NCI-H1417 (cell line): ENCODE data around the gene SMCO4.
"Not testable (repeated sequence)": the region's sequence is repeated elsewhere in the genome, so short reads cannot be mapped to it uniquely, and the experiment has no call there.

Experiments
- DNase-seq, 3 experiments: peaks; one replicate each; lab custom pipeline; 2025; lab: John Stamatoyannopoulos, UW

SMCO4 gene

DNA sequence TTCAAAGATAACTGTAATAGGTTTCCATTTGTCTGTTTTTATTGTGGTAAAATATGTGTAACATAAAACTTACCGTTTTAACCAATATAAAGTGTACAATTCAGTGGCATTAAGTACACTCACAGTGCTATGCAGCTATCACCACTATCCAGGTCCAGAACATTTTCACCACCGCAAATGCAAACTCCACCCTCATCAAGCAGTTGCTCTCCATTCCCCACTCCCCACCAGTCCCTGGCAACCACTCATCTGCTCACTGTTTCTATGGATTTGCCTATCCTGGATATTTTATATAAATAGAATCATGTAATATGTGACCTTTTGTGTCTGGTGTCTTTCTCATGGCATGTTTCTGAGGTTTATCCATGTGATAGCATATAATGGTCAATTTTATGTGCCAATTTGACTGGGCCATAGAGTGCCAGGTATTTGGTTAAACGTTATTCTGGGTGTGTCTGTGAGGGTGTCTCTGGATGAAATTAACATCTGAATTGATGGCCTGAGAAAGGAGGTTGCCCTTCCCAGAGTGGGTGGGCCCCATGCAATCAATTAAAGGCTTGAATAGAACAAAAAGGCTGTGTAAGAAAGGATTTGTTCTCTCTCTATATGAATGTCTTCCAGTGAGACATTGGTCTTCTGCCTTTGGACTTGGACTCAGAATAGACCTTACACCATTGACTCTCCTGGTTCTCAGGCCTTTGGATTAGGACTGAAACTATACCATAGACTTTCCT lies 17.2 kb upstream of the SMCO4 start:
- no peak for DNase-seq

DNA sequence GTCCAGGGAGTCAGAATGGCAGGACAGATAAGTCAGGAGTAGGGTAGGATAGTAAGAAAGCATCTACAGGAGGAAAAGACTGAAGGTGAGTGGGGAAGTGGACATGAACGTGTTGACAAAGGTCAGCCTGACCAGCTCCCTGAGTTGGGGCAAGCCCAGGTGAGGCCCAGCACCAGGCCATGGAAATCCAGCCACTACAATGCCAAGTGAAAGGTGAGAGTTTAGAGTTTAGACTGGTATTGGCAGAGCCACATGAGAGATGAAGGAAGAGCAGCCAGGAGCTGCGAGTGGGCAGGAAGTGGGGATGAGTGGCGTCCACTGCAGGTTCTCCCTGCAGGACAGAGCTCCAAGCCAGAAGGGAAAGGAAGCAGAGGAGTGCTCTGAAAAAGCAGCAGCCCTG lies 16.5 kb upstream of the SMCO4 start:
- DNase-seq = no peak

DNA sequence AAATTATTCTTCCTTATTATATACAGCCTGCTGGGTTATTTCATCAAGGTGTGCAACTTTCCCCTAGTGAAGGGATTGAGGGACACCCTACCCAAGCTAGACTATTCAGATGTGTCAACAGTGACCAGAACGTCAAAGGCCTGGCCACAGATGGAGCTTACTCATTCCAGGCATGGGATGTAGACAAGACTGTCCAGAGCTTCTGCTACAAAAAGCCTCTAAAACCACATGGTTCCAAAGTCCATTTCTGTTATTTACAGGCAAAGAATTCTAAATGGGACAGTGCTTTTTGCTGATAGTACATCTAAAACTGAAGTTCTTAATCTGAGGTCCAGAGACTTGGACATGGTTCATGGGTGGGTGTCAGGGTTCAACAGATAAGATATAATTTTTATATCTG lies 9.7 kb upstream of the SMCO4 start:
- no peak for DNase-seq

DNA sequence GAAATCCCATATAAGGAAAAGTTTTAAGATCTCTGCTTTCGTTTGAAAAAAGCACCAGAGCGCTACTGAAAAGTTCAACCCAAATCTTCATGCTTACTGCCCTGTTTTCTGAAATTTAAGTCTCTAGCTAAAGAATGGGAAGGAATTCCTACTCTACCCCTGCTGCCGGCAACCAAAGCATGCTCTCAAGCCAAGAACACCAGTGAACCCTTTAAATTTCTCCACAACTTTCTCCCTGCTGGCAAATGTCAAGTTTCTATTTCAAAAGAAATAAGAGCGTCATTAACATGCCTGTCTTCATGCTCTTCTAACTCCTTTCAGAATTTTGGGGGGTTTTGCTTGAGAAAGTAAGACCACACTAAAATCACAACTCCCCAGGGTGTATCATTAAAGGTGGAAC lies 6.8 kb upstream of the SMCO4 start:
- DNase-seq = no peak

DNA sequence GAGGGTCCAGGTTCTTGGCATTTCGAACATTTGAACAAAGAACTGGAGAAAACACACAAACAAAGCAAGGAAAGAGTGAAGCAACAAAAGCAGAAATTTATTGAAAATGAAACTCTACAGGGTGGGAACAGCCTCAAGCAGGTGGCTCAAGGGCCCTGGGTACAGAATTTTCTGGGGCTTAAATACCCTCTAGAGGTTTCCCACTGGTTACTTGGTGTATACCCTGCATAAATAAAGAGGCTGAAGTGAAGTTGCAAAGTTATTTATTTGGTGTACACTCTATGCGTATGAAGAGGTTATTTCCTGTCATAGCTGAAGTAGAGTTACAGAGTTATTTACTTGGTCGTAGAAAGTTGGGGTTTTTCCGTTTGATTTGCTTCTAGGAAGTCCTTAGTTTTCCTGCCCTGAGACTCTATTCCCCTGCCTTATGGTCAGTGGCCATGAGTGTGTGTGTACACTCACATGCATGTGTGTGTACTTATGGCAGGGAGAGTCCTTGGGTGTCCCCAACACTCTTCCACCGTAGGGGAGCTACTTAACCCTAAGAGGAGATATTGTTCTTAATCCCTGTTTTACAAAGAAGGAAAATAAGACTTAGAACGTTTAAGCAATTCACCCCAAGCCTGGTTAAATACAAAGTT lies 5.6 kb upstream of the SMCO4 start:
- no peak for DNase-seq

DNA sequence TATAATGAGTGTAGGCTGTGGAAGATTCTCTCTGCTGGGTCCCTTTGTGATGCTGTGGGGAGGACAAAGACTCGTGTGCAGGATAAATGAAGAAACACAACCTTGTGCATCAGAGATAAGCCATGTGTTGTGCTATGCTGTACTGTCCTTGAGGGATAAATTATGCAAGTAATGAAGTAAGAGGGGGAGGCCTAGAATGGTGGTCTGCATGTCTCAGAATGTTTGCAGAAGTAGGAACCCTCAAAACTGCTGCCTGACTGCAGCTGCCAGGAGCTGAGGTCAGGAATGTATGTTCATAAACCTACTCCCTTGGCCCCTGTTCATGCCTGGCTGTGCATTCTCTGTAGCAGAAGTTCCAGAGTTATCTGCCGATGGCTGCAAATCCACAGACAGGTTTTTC lies 4.6 kb upstream of the SMCO4 start:
- DNase-seq = no peak

DNA sequence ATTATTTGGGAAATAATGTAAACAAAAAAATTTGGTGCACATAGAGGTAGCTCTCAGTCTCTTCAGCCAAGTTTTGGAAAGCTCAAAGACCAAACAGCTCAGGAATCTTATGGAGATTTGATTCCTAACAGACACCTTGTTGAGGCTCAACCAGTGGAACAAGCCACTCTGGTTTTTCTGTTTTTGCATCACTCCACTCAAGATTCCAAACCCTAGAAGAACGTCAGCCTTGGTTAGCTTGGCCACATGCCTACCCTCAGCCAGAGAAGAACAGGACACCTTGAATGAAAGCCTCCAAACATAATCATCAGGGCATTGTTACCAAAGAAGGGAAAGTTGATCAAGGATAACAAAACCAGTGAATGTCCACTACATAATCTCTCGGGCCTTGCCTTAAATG lies 3.8 kb upstream of the SMCO4 start:
- DNase-seq = no peak

DNA sequence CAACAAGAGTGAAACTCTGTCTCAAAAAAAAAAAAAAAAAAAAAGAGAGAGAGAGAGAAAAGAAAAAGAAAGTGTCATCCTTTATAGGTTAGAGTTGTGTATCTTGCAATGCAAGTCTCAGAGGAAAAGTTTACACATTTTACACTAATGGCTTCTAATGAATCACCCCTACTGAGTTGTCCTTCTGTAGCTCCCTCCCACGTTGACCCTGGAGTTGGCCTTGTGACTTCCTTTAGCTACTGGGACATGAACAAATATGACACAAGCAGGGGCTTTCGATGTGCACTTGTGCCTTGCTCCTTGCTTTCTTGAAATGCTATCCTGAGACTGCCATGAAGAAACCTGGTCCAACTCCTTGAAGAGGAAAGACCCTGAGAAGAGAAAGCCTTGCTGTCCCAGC lies 2.4 kb upstream of the SMCO4 start:
- DNase-seq = no peak

DNA sequence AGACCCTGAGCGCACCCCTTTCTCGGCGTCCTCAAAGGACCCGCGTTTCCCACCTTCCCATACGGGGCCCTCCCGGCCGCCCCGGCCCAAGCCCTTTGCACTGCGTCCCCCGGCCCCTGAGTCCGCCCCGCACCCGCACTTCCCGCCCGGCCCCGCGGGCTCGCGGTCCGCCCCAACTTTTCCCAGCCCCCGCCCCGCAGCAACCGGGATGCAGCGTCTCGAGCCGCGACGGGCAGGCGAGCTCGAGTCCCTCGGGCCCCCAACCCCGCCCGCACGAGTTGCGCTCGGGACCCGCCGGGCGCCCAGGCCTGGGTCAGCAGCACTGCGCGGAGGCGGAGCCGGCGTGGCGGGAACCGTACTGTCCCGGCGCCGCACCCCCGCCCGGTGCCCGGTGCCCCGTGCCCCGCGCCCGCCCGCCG lies 371 bp downstream of the SMCO4 start:
- DNase-seq = peak; percentile 52 to 81 (median 74)

DNA sequence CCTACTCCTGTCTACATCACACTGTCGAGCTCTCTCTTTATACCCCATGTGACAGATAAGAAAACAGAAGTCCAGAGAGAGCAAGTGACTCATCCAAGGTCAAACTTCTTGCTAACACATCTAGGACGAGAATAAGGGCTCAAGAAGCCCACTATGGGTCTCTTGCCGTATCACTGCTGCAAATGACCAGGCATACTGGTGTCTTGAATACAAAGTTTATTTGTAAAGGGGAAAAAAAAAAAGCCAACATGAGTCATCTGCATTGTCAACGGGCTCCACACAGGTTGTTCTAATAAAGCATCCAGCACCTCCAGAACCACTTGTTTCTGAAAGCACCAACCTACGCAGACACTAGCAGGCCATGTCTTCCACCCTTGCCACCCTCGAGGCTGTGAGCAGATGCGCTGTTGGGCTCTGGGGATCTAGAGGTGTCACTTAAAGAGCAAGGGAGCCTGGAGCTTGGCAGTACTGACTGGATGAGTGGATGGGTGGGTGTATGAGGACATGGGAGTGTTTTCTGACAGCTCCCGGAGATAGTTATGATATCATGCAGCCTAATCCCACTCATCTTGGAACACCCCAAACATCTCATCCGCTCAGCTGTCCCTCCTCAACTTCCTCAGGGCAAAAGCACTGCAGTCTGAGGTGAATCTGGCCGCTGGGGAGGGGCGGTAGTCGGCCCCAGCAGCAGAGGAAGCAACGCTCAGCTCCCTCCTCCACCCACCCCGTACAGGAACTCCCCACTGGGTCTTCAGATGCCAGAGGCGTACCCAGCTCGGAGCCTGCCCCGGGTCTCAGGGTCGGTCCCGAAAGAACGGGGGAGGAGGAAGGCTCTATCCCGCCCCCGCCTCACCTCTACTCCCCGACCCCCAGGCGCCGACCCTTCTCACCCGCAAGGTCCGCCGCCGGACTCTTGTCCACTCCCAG lies 1.0 kb downstream of the SMCO4 start:
- peak in 2 of 3 experiments; percentile 75 to 77 for DNase-seq

DNA sequence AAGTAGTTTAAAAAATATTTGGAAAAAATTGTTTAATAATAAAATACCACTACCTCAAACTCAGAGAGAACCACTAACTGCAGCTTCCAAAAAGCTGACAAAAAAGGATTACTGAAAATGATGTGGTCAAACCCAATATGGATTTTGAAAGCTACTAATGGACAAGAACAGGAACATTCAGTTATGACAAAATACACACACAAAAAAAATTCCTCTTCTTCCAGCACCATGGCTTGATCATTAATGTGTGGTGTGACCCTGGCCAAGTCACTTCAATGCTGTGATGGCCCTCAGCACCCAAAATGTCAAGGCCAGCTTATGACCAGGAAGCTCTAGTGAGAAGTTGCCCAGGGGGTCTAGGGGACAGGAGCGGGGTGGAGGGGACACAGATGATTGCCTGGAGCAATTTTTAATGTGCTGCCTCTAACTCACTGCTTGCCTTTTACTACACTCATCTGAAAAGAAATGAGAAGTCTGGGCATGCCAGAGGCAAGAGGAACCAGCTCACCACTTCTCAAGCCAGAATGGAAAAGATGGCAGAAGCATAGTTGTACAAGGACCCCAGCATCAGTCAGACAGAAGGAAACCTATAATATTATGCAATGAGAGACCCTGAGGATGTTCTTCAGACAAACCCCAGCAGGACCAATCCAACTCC lies 2.2 kb downstream of the SMCO4 start:
- no peak for DNase-seq

DNA sequence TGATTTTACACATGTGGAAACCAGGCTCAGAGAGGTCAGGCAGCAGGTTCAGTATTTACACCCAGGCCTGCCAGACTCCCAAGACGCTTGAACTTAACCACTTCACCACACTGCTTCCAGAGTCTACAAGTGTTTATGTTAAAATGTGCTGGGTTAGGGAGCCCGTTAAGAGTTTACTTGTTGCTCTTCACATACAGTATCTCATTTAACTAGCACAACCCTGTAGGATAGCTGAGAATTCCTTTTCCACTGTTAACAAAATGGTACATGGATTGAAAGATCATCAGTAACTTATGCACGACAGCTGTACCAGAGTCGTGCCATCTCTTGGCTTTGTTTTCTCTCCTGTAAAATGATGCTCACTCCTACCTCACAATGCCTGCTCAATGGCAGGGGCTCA lies 2.9 kb downstream of the SMCO4 start:
- no peak for DNase-seq

DNA sequence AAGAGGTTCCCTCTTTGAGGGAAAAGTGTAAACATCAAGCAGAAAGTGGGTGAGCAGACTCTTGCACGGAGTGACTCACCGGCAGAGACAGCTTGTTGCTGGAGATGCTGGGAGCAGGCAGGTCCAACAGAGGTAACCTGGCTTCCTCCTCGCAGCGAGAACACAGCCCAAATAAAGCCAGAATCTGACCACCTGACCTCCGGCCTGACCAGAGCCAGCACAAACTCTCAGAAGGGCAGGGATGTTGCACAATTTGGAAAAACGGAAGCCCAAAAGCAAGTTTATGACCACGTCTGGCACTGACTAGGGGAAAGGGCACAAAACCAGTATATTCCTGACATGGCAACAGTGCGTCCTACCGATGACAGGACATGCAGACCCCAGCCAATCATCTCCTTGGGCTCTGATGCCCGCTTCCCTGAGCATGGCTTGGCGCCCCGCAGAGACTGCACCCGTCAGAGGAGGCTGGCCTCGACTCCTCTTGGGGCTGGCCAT lies 5.4 kb downstream of the SMCO4 start:
- DNase-seq = peak in 1 of 3 experiments; percentile 20

DNA sequence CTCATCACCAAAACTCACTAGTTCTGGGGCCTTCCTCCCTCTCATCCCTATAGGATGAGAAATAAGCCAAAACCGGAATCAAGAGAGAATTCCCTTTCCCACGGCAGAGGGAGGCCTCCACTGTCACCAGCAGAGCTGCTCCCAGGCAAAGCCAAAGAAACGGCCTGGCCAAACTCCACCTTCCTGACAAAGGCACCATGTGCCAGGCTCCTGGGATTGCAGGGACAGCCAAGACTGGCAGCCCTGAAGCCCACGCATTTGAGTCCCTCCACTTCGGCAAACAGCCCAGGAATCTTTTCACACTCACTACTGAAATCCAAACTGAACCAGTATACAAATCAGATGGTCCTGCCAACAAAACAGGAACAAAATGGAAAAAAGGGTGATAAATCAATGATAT lies 6.1 kb downstream of the SMCO4 start:
- no peak for DNase-seq

DNA sequence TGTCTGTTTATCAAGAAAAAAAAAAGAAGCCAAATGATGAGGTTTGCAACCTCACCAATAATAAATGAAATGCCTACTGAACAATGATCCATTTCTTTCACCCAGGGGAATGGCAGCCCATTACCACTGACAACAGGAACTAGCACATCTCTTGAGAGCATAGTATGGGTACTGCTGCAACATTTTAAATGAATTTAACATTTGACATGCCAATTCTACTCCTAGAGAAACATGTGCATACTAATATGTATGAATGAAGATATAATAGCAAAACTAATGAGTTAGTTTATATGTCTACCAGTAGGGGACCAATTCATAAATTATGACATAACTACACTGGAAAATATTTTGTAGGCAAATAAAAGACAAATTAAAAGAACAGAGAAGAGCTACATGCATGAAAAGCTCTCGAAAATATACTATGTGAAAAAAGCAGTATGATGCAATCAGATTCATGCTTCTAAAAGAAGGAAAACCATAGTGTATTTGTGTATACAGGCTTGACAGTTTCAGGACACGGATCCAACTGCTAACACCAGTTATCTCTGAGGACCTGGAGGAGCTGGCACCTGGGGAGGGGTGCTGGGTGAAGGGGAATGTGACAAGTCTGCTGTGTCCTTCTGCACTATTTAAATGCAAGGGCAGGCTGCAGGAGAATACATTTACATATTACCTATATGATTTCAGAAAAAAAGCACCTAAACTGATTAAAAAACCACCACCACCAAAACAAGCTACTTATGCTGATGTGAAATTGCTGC lies 6.9 kb downstream of the SMCO4 start:
- DNase-seq = no peak

DNA sequence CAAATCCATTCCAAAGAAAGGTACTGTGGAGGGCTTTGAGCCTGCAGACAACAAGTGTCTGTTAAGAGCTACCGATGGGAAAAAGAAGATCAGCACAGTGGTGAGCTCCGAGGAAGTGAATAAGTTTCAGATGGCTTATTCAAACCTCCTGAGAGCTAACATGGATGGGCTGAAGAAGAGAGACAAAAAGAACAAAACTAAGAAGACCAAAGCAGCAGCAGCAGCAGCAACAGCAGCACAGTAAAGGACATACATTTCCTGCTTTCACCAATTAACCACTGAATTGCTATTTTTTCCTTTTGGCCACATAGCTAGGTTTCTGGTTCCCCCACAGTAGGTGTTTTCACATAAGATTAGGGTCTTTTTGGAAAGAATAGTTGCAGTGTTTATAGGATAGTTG lies 7.6 kb downstream of the SMCO4 start:
- not testable (repeated sequence) for DNase-seq

DNA sequence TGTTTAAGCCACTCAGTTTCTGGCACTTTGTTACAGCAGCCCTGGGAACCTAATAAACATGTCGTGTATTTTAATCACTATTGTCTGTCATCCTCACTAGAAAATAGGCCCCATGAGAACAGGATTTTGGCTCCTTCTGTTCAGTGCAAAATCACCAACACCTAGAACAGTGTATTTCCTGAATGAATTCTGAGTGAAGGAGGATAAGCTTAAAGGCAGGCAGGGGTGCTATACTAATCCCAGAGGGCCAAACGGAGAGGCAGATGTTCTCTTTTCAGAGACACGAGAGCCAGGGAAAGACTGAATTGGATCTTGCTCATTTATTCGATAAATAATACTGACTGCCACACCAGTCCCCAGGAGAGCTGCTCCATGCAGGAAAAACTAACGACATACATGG lies 10.4 kb downstream of the SMCO4 start:
- DNase-seq = no peak

DNA sequence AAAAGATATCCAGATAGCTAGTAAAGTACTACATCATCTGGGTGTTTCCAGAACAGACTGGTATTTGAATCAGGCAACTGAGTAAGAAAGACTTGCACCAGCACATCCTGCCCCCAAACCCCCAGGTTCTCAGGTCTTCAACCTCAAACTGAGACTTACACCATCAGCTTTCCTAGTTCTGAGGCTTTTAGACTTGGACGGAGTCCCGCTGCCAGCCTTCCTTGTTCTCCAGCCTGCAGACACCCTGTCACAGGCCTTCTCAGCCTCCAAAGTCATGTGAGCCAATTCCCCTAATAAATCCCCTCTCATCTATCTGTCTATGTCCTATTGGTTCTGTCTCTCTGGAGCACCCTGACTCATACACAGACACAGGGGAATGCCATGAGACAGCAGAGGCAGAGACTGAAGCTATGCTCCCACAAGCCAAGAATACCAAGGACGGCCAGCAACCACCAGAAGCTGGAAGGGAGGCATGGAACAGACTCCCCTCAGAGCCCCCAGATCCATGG lies 10.9 kb downstream of the SMCO4 start:
- no peak for DNase-seq

DNA sequence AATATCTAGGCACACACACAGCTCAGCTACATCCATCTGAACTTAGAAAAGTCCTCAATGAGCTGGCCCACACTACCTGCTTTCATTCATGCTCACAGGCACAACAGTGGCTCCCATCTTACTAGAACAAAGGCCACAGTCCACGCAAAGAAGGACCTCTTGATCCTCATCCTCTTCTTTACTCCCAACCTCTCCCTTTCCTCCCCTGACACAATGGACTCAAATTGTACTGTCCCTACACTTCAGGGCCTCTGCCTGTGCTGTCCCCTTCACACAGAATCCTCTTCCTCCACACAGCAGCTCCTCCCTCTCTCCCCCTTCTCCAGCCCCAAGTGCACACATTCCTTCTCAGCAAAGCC lies 12.7 kb downstream of the SMCO4 start:
- DNase-seq = no peak

DNA sequence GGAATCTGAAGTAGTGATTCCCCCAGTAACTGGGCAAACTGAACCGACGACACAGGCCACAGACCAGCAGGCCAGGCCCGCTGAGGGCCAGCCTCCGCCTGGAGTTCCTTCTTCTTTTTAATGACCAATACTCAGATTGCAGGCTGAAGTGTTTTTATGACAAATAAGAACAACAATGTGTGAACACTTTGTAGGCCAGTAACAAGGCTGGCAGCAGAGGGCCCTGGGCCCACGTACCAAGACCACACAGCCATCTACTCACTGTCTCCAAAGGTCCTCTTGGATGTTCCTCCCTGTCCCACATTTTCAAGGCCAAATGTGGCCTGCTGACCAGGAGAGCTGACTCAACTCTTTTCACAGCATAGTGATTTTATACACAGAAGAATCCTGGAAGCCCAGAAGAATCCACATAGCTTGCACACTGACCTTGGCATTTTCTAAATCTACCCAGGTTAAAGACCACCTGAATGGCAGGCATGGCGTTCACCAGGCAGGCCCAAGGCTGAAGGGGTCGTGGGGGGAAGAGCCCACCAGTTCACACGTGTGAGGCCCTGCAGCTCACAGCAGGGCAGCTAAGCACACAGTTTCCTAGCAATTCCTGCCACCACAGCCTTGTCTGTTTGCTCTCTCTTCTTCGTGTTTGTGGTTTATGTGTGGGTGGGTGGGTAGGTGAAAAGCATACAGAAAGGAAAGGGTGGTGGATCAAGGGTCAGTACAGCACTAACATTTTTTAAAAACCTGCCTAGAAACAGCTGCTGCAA lies 13.3 kb downstream of the SMCO4 start:
- no peak for DNase-seq
